Measurements from ENCODE around the gene SUN2.

DNA sequence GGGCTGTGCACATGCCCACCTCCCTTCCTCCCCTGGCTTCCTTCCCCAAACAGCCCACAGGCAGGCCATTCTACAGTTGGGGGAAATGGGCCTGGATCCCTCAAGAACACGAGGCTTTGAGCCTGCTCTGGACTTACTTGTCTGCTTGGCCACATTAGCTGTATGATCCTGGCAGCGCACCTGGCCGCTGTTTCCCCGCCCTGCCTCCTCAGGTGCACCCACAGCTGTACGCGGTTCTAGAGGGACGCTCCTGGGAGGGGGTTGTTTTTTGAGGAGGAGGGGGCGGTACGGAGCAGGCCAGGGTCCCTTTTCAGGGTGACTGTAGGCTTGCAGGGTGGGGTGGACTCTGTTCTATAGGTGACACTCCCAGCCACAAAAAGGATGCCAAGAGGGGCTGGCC is 11.5 kb upstream of the SUN2 start:
- TF ChIP-seq, protein P1, sequence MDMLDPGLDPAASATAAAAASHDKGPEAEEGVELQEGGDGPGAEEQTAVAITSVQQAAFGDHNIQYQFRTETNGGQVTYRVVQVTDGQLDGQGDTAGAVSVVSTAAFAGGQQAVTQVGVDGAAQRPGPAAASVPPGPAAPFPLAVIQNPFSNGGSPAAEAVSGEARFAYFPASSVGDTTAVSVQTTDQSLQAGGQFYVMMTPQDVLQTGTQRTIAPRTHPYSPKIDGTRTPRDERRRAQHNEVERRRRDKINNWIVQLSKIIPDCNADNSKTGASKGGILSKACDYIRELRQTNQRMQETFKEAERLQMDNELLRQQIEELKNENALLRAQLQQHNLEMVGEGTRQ (IDR thresholded peaks at IDR 0.05; ENCODE audit: borderline replicate concordance, low read depth, low read length), result no peak
- TF ChIP-seq ZBED1 (IDR thresholded peaks at IDR 0.05; ENCODE audit: borderline replicate concordance) (no peak), JUNB (IDR thresholded peaks at IDR 0.05) (no peak), SRF (IDR thresholded peaks at IDR 0.05; ENCODE audit: low read depth in 2 of 2, low read length in 2 of 2) (no peak), RAD21 (IDR thresholded peaks at IDR 0.05; ENCODE audit: insufficient read depth, low read depth, low read length) (no peak), SIN3A (IDR thresholded peaks at IDR 0.05; ENCODE audit: low read depth, low read length) (no peak), SREBF1 (IDR thresholded peaks at IDR 0.05; ENCODE audit: low read length) (no peak), CBFB (IDR thresholded peaks at IDR 0.05; ENCODE audit: low read depth) (no peak), ATF7 (IDR thresholded peaks at IDR 0.05; ENCODE audit: low read depth) (no peak), RAD51 (IDR thresholded peaks at IDR 0.05) (no peak), HDAC6 (IDR thresholded peaks at IDR 0.05; ENCODE audit: unreplicated experiment) (no peak), CHD2 (IDR thresholded peaks at IDR 0.05; ENCODE audit: borderline replicate concordance, low read depth, low read length) (no peak), CEBPB (IDR thresholded peaks at IDR 0.05; ENCODE audit: borderline replicate concordance in 1 of 2, low read depth in 2 of 2, low read length in 2 of 2) (no peak)
- TF ChIP-seq, protein P2, sequence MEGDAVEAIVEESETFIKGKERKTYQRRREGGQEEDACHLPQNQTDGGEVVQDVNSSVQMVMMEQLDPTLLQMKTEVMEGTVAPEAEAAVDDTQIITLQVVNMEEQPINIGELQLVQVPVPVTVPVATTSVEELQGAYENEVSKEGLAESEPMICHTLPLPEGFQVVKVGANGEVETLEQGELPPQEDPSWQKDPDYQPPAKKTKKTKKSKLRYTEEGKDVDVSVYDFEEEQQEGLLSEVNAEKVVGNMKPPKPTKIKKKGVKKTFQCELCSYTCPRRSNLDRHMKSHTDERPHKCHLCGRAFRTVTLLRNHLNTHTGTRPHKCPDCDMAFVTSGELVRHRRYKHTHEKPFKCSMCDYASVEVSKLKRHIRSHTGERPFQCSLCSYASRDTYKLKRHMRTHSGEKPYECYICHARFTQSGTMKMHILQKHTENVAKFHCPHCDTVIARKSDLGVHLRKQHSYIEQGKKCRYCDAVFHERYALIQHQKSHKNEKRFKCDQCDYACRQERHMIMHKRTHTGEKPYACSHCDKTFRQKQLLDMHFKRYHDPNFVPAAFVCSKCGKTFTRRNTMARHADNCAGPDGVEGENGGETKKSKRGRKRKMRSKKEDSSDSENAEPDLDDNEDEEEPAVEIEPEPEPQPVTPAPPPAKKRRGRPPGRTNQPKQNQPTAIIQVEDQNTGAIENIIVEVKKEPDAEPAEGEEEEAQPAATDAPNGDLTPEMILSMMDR (IDR thresholded peaks at IDR 0.05 in 2 of 3, conservative IDR thresholded peaks at IDR 0.05 in 1 of 3; ENCODE audit: control insufficient read depth in 2 of 3, extremely low read depth in 1 of 3, insufficient read depth in 1 of 3, low read depth in 3 of 3, low read length in 3 of 3), result no peak

Data from GM12878 (cell line).